HG03521 (cell line): ENCODE data around the gene KRT3.

ENCODE experiments used
- ATAC-seq: cut with Tn5 transposase; IDR thresholded peaks from one replicate; pipeline ENCODE4 v1.9.1; 2021; ENCODE audit warnings: mild to moderate bottlenecking, moderate library complexity; ENCODE audit not compliant: unreplicated experiment

KRT3 gene

GRCh38 chr12:52783563-52784316 is 12.2 kb downstream of the KRT3 start:
- no peak for ATAC-seq

- no peak for ATAC-seq
Observed at GRCh38 chr12:52782502-52782901, 13.4 kb downstream of the KRT3 start.

DNA sequence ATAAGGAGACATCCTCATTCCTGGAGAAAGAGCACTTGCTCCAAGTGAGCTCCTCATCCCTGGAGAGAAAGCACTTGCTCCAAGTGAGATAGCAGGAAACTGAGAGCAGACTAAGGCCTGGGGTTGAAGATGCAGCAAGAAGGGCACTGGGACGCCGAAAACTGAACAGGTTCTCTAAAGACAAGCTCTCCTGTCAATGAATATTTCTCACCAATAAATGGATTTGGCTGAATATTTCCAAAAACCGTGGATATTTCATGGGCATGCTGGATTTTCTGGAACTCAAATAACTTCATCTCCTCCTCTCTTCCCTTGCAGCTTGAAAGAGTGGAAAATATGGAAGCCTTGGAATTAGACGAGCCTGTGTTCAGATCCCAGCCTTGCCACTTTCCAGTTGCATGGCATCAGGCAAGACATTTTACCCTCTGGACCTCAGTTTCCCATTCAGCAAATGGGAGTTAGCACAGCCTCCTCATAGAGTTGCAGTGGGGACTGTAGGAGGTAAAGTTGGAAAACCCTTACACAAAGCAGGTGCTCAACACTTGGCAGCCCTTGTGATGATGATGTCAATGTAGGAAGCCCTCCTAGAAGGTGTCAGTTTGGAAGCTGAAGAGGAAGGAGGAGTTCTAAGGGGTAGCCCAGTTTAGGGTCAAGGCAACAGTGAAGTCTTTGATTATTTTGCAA is 14.4 kb downstream of the KRT3 start:
- no peak for ATAC-seq

DNA sequence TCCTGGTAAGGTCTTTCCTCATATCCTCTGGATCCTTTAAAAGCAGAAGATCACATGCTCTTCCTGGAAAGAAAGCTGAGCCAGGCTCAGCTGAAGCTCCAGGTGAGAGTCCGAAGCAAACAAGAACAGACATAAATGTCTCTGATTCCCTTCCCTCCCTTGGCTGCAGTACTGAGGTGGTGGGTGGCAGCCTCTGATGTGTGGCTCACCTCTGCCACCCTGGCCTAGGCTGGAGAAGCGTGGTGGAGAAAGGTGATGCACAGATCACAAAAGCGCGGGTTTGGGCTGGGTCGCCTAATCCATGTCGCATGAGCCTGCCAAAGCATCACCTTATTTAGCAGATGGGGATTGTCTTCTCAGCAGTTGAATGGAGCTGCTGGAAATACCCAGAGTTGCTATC is 16.0 kb downstream of the KRT3 start:
- no peak for ATAC-seq

- no peak for ATAC-seq
Observed at GRCh38 chr12:52778833-52779232, 17.1 kb downstream of the KRT3 start.

GRCh38 chr12:52777566-52777965 is 18.4 kb downstream of the KRT3 start:
- ATAC-seq = no peak

- no peak for ATAC-seq
Observed at GRCh38 chr12:52776913-52777395, 19.0 kb downstream of the KRT3 start, which contains the start of gene KRT76. TSS of gene KRT76 (minus strand) at chr12:52777345. CDS start at chr12:52777291, 54 bp downstream.

DNA sequence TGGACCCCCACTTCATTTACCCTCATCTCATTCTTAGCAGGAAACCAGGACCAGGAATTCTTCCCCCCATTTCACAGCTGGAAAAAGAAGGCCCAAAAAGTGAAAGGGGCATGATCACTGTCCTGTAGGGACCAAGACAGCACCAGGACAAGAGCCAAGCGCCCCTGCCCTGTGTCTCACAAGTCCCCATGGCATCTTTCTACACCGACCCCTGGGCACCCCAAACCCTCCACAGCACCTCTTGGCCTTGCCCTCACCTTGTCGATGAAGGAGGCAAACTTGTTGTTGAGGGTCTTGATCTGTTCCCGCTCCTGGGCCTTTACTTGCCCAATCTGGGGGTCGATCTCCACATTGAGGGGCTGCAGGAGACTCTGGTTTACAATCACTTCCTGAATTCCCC is 19.5 kb downstream of the KRT3 start:
- no peak for ATAC-seq

DNA sequence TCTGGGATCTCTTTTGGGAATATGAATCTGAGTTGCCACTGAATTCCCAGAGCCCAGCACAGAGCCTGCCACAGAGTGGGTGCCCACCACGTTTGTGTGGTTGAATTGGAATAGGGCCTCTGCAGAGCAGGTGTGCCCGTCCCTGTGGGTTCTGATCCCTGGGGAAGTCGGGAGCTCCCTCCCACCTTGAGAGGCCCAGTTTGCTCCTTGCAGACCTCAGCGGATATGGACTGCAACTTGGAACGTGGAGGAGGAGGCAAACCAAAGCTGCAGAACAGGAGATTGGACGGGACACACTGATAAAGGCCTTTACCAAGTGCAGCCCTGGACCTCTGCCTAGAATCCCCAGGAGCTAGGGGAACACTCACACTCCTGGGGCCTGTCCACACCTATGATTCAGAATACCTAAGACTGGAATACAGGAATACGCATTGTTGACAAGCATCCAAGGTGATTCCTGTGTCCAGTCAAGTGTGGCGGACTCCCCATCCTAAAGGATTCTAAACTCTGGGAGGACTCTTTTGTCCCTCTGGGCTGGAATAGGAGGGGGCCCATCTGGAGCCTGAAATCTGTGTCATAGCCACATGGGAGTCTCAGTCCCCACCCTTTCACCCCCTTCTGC is 21.2 kb downstream of the KRT3 start:
- ATAC-seq = no peak

- no peak for ATAC-seq
Observed at GRCh38 chr12:52772772-52773171, 23.1 kb downstream of the KRT3 start.

- ATAC-seq = no peak
Observed at GRCh38 chr12:52772188-52772587, 23.7 kb downstream of the KRT3 start.

DNA sequence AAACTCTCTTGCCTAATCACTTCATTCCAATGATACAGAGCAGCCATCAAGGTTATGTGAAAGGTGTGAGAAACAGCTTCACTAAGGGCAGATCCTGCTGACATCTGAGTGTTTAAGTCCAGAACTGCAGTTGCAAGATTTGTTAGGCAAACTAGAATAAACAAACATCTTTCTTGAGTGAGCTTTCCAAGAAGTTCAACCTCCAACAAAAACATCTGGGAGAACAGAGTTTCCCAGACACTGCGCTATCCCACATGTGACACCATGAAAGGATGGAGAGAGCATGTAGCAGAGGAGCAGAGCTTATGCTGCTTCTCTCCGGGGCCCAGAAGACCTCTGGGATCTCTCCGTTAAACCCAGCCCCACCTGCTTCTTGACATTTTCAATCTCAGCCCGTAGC is 24.4 kb downstream of the KRT3 start:
- no peak for ATAC-seq

GRCh38 chr12:52771088-52771487 is 24.8 kb downstream of the KRT3 start:
- no peak for ATAC-seq

DNA sequence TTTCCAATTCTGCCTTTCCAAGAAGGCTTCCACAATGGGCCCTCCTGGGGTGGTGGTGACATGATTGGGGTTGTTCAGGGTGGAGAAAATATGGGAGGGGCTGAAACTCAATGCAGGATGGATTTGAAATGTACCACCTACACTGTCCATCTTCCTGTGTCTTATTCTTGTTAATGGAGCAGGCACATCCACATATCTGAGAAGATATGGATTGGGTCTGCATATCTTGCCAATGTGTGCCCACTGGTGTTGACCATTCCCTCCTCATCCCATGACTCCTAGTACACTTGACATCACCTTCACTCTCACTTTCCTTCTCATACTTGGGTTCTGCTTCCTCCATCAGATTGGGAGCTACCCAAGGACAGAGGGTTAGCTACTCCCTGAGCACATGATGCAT is 26.0 kb downstream of the KRT3 start:
- no peak for ATAC-seq

DNA sequence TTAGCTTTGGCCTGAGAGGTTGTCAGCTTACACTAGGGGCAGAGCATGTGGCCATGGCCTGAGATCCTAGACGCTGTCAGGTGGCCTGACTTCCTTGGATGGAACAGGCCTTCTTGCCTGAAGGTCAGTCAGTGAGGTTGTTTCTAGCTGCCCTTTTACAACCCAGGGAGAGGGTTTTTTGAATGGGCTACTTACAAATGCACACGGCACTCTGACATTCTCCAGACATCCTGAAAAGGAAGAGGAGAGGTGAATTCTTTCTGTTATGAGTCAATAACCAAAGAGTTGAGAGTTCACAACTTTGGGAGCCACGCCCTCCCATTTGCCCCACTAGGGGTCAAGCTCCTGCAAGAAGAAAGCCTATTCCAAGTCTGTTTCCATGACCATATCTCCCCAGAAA is 26.6 kb downstream of the KRT3 start:
- no peak for ATAC-seq

GRCh38 chr12:52768479-52769200 is 27.3 kb downstream of the KRT3 start:
- ATAC-seq = no peak

GRCh38 chr12:52767427-52767826 is 28.5 kb downstream of the KRT3 start:
- ATAC-seq = no peak

DNA sequence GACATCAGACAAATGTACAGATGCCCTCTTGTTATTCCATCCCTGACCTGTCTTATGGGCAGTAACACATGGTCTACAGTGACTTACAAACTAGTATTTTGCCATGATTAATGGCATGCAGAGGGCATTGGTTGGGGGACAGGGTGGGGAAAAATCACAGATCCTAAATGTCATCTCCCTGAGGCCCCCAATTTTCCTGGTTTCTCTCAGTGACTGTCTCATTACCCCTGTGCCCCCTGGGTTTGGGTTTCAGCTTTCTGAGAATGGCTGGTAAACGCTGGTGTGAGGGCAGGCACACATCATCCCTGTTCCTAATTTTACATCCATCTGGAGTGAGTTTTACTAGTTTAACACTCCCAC is 28.9 kb downstream of the KRT3 start:
- no peak for ATAC-seq

DNA sequence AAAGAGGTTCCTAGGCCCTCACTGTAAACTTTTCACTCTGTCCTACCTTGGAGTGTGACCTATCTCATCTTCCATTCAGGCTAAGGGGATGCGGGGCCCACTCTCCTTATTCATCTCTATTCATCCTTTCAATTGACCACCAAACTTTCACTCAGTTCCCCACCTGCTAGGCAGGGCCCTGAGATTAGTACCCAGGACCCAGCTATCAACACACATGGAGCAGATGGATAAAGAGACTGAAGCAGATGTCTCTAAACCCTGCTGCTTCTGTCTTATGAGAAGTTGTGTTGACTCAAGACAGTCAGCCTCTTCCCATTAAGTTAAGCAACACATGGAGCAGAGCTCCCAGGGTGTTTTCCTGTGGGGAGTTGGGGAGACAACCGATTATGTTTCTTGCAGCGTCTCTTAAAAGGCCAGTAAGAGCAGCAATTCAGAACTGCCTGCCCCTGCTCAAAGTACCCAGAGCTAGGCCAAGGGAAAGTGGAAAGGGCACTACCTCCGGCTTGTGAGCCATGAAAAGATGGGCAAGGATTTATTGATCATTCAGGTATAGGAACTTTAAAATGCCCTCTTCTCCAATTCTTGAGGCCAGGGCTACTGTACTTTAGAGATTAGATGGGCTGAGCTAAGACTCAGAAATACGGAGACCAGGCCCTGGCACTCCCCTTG is 29.4 kb downstream of the KRT3 start:
- no peak for ATAC-seq

- ATAC-seq = no peak
Observed at GRCh38 chr12:52765702-52766101, 30.2 kb downstream of the KRT3 start.

DNA sequence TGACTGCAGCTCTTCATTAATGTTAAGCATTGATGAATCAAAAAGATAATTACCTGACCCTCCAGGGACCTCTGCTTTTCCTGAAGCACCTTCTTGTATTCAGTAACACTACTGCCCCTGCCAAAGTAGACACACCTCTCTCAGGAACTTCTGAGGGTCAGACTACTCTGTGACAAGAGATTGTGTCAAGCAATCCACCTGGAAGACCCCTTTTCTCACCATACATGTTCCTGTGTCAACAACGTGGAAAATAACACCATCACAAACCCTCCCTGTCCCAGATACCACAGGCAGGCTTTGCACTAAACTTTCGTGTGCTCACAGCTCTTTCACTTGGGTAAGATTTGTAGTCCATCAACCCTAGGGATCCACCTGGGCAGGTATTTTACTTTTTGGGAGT is 31.9 kb downstream of the KRT3 start:
- ATAC-seq = no peak
